RWPE1 (cell line): ENCODE data around the gene MYO1E.
"Not testable (repeated sequence)": the region's sequence is repeated elsewhere in the genome, so short reads cannot be mapped to it uniquely, and the experiment has no call there.

Experiments
- CTCF ChIA-PET: fragments of 350-600 bp; sonication (Branson Sonifier 250); formaldehyde crosslinking; extraction: SDS; loops from one replicate; lab custom pipeline; 2021; lab: Yijun Ruan, JAX
- POLR2A ChIA-PET: fragments of 400-600 bp; formaldehyde crosslinking; extraction: SDS; loops from one replicate; lab custom pipeline; 2020; ENCODE audit warnings: antibody characterized with exemption; ENCODE audit not compliant: low non-redundant PET; lab: Yijun Ruan, JAX
- DNase-seq: peaks from one replicate; pipeline ENCODE4 v3.0.0; 2012; ENCODE audit warnings: low spot score
- H3K27ac ChIP-seq: fragments of 450-650 bp; 2 replicates; pipeline ENCODE4 v1.5.1; 2017
- TF ChIP-seq, protein P1 (sequence below): fragments of 450-650 bp; conservative IDR thresholded peaks from 2 replicates; pipeline ENCODE4 v1.5.1; 2017; ENCODE audit warnings: low read depth, mild to moderate bottlenecking

The MYO1E gene

DNA sequence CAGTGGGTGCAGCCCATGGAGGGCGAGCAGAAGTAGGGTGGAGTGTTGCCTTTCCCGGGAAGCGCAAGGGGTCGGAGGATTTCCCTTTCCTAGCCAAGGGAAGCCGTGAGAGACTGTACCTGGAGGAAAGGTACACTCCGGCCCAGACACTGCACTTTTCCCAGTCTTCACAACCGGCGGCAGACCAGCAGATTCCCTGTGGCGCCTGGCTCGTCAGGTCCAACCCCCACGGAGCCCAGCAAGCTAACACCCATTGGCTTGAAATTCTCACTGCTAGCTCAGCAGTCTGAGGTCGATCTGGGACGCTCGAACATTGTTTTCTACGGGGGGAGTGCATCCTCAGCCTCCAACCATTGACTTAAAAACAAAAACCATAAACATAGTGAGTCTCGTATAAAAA, 241.2 kb downstream of the MYO1E start:
- ChIA-PET POLR2A (no interaction called here), CTCF (interaction anchor here (0.7 kb wide), 1 partner anchor 34 kb away, joined by 4 read pairs; no protein-coding TSS in a partner anchor)
- TF ChIP-seq, protein P1, sequence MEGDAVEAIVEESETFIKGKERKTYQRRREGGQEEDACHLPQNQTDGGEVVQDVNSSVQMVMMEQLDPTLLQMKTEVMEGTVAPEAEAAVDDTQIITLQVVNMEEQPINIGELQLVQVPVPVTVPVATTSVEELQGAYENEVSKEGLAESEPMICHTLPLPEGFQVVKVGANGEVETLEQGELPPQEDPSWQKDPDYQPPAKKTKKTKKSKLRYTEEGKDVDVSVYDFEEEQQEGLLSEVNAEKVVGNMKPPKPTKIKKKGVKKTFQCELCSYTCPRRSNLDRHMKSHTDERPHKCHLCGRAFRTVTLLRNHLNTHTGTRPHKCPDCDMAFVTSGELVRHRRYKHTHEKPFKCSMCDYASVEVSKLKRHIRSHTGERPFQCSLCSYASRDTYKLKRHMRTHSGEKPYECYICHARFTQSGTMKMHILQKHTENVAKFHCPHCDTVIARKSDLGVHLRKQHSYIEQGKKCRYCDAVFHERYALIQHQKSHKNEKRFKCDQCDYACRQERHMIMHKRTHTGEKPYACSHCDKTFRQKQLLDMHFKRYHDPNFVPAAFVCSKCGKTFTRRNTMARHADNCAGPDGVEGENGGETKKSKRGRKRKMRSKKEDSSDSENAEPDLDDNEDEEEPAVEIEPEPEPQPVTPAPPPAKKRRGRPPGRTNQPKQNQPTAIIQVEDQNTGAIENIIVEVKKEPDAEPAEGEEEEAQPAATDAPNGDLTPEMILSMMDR, result no peak
- no peak for DNase-seq
- no peak overlapping the region for H3K27ac ChIP-seq

DNA sequence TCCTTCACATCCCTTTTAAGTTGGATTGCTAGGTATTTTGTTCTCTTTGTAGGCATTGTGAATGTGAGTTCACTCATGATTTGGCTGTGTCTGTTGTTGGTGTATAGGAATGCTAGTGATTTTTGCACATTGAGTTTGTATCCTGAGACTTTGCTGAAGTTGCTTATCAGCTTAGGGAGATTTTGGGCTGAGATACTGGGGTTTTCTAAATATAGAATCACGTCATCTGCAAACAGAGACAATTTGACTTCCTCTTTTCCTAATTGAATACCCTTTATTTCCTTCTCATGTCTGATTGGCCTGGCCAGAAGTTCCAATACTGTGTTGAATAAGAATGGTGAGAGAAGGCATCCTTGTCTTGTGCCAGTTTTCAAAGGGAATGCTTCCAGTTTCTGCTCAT, 245.4 kb downstream of the MYO1E start:
- POLR2A ChIA-PET, CTCF ChIA-PET, H3K27ac ChIP-seq, DNase-seq: not testable (repeated sequence)

DNA sequence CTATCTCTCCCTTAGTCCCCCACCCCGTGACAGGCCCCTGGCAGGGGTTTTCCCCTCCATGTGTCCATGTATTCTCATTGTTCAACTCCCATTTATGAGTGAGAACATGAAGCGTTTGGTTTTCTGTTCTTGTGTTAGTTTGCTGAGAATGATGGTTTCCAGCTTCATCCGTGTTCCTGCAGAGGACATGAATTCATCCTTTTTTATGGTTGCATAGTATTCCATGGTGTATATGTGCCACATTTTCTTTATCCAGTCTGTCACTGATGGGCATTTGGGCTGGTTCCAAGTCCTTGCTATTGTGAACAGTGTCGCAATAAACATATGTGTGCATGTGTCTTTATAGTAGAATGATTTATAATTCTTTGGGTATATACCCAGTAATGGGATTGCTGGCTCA, 247.0 kb downstream of the MYO1E start:
- H3K27ac ChIP-seq, CTCF ChIA-PET, POLR2A ChIA-PET, DNase-seq: not testable (repeated sequence)

DNA sequence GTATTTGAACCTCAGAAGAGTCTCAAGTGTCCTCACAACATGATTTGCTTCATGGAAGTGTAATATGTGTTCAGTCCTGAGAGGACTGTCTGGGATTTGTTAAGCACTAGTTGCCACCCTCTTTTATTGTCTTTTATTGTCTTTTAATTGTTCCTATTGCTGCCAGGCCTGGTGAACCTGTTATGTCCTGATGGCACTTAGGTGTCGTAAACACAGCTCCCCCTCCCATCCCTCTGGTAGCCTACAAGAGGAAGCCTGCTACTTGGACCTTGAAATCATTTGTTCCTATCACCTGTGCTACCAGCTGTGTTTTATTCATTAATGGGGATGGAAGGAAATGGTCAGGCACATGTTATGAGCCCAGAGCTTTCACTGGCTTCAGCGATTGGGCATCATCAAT, 248.4 kb downstream of the MYO1E start:
- DNase-seq, result no peak
- H3K27ac ChIP-seq, result no peak overlapping the region
- ChIA-PET CTCF (interaction anchor here (0.6 kb wide), 1 partner anchor 363 kb away, joined by 4 read pairs; no protein-coding TSS in a partner anchor), POLR2A (no interaction called here)
- TF ChIP-seq, protein P1, result no peak

DNA sequence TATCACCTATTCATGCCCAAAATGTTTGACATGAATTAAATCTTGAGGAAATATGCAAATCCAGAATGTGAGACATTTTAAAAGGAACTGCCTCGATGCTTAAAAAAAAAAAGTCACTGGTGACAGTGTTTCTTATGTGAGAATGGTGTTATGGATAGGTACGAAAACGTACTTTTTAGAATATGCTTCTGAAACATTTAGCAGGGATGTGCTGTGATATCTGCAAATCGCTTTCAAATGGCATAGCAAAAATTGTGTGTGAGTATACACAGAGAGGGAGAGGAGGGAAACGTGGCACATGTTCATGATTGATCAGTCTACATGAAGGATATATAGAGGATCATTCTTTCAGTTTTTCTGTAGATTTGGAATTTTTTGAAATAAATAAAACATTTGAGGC, 251.7 kb downstream of the MYO1E start:
- ChIA-PET POLR2A (no interaction called here), CTCF (no interaction called here)
- TF ChIP-seq, protein P1, result no peak
- H3K27ac ChIP-seq, result no peak overlapping the region
- DNase-seq, result no peak

DNA sequence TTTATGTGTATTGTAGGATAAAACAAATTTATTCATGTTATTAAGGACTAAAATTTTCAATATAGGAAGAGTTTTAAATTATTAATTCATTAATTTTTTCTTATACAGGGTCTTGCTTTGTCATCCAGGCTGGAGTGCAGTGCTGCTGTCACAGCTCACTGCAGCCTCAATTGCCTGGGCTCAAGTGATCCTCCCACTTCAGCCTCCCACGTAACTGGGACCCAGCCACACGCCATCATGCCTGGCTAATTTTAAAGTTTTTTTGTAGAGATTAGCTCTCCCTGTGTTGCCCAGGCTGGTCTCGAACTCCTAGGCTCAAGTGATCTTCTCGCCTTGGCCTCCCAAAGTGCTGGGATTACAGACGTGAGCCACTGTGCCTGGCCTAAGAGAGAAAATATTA, 253.0 kb downstream of the MYO1E start:
- no peak overlapping the region for H3K27ac ChIP-seq
- CTCF ChIA-PET, result interaction anchor here (0.5 to 0.6 kb wide), 3 partner anchors 13 to 394 kb away, joined by 3 to 4 read pairs (median 3); no protein-coding TSS in a partner anchor
- DNase-seq, result no peak
- TF ChIP-seq, protein P1, result no peak
- POLR2A ChIA-PET, result no interaction called here

DNA sequence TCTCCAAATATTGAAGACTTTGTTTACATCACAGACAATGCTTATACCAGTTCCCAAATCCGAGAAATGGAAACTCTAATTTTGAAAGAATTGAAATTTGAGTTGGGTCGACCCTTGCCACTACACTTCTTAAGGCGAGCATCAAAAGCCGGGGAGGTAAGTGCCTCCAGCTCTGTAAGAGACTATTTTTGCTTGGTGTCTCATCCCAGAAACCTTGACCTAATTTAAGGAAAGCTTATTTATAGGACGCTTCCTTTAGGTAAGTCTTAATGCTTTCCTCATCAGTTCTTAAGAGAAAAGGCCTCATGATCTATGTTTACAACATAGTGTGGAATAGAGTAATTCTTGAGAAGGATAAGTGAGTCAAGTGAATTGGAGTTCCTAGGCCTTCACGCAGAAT, 255.9 kb downstream of the MYO1E start:
- ChIA-PET POLR2A (no interaction called here), CTCF (interaction anchor here (0.6 to 0.9 kb wide), 3 partner anchors 34 to 385 kb away, joined by 3 read pairs; no protein-coding TSS in a partner anchor)
- no peak overlapping the region for H3K27ac ChIP-seq
- TF ChIP-seq, protein P1, result no peak
- DNase-seq, result no peak
